MM.1S (cell line): ENCODE data around the gene SSBP2.
"Not testable (repeated sequence)": the region's sequence is repeated elsewhere in the genome, so short reads cannot be mapped to it uniquely, and the experiment has no call there.

Experiments
- DNase-seq: peaks from one replicate; pipeline ENCODE4 v3.0.0-alpha.2; 2015
- H2AFZ ChIP-seq: fragments of 300-600 bp; sonication (generic); 2 replicates; pipeline ENCODE4 v1.6.0; 2016; ENCODE audit warnings: antibody characterized with exemption, low read length
- H3F3A ChIP-seq: fragments of 300-600 bp; sonication (generic); 2 replicates; pipeline ENCODE4 v1.6.1; 2016; ENCODE audit warnings: mild to moderate bottlenecking, antibody characterized with exemption, low read length, moderate library complexity, mixed read lengths; ENCODE audit not compliant: insufficient read depth
- H3K27ac ChIP-seq: fragments of 300-600 bp; sonication (generic); 2 replicates; pipeline ENCODE4 v1.5.1; 2016; ENCODE audit warnings: mild to moderate bottlenecking, low read length
- H3K27me3 ChIP-seq: fragments of 300-600 bp; sonication (generic); replicated peaks from 2 replicates; pipeline ENCODE4 v1.6.0; 2016; ENCODE audit warnings: low read length; ENCODE audit not compliant: insufficient read depth
- H3K36me3 ChIP-seq: fragments of 300-600 bp; sonication (generic); replicated peaks from 2 replicates; pipeline ENCODE4 v1.6.1; 2016; ENCODE audit warnings: mild to moderate bottlenecking, low read length, mixed read lengths; ENCODE audit not compliant: insufficient read depth
- H3K4me1 ChIP-seq: fragments of 300-600 bp; sonication (generic); 2 replicates; pipeline ENCODE4 v1.6.1; 2016; ENCODE audit warnings: low read length, mixed read lengths
- H3K4me2 ChIP-seq: fragments of 300-600 bp; sonication (generic); 2 replicates; pipeline ENCODE4 v1.6.0; 2016; ENCODE audit warnings: low read depth, low read length
- H3K4me3 ChIP-seq: fragments of 300-600 bp; sonication (generic); 2 replicates; pipeline ENCODE4 v1.5.1; 2016; ENCODE audit warnings: low read length, mixed read lengths
- H3K79me2 ChIP-seq: fragments of 300-600 bp; sonication (generic); 2 replicates; pipeline ENCODE4 v1.6.1; 2016; ENCODE audit warnings: mixed run types, low read length, mixed read lengths
- H3K9ac ChIP-seq: fragments of 300-600 bp; sonication (generic); 2 replicates; pipeline ENCODE4 v1.6.1; 2016; ENCODE audit warnings: low read length, mixed read lengths
- H3K9me2 ChIP-seq: fragments of 300-600 bp; sonication (generic); replicated peaks from 2 replicates; pipeline ENCODE4 v1.6.1; 2016; ENCODE audit warnings: mild to moderate bottlenecking, low read length, mixed read lengths; ENCODE audit not compliant: insufficient read depth
- H3K9me3 ChIP-seq: fragments of 300-600 bp; sonication (generic); replicated peaks from 2 replicates; pipeline ENCODE4 v1.6.1; 2016; ENCODE audit warnings: mild to moderate bottlenecking, low read length, mixed read lengths; ENCODE audit not compliant: insufficient read depth
- H4K20me1 ChIP-seq: fragments of 300-600 bp; sonication (generic); 2 replicates; pipeline ENCODE4 v1.6.1; 2016; ENCODE audit warnings: mild to moderate bottlenecking, low read length, moderate library complexity, mixed read lengths; ENCODE audit not compliant: insufficient read depth
- EZH2 ChIP-seq: fragments of 300-600 bp; sonication (generic); optimal IDR thresholded peaks from 2 replicates; pipeline ENCODE3; 2017; ENCODE audit warnings: low read depth, mild to moderate bottlenecking, antibody characterized with exemption, low read length, mixed read lengths
- EZH2phosphoT487 ChIP-seq: fragments of 300-600 bp; sonication (generic); IDR thresholded peaks from 2 replicates; pipeline ENCODE4 v1.6.1; 2018; ENCODE audit warnings: antibody characterized with exemption, low read length
- TF ChIP-seq, protein P1 (sequence below): fragments of 300-600 bp; sonication (generic); IDR thresholded peaks from 2 replicates; pipeline ENCODE4 v1.5.1; 2016; ENCODE audit warnings: antibody characterized with exemption, low read length, mixed read lengths

SSBP2 gene

GRCh38 chr5:81717860-81718259 is 33.0 kb downstream of the SSBP2 start:
- Histone ChIP-seq H3F3A (no peaks in the 10 kb centered on the region), H3K4me2 (no peak overlapping the region), H3K9ac (no peak overlapping the region), H3K4me1 (peaks cover 7% of the 10 kb centered on the region; the same call in 1 of the 2 replicates), H3K27me3 (no peaks in the 10 kb centered on the region), H3K9me2 (no peaks in the 10 kb centered on the region), H3K79me2 (peaks cover 94% of the 10 kb centered on the region), H3K27ac (no peak overlapping the region), H3K36me3 (no peaks in the 10 kb centered on the region), H3K4me3 (no peak overlapping the region), H3K9me3 (no peaks in the 10 kb centered on the region), H2AFZ (no peak overlapping the region), H4K20me1 (peaks cover 36% of the 10 kb centered on the region; the same call in 1 of the 2 replicates)
- DNase-seq, result no peak
- TF ChIP-seq EZH2, result no peak
- TF ChIP-seq, protein P1, sequence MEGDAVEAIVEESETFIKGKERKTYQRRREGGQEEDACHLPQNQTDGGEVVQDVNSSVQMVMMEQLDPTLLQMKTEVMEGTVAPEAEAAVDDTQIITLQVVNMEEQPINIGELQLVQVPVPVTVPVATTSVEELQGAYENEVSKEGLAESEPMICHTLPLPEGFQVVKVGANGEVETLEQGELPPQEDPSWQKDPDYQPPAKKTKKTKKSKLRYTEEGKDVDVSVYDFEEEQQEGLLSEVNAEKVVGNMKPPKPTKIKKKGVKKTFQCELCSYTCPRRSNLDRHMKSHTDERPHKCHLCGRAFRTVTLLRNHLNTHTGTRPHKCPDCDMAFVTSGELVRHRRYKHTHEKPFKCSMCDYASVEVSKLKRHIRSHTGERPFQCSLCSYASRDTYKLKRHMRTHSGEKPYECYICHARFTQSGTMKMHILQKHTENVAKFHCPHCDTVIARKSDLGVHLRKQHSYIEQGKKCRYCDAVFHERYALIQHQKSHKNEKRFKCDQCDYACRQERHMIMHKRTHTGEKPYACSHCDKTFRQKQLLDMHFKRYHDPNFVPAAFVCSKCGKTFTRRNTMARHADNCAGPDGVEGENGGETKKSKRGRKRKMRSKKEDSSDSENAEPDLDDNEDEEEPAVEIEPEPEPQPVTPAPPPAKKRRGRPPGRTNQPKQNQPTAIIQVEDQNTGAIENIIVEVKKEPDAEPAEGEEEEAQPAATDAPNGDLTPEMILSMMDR, result no peak
- TF ChIP-seq EZH2phosphoT487, result no peak

- Histone ChIP-seq H3K9ac (no peak overlapping the region), H3K4me1 (peaks cover 7% of the 10 kb centered on the region; the same call in 1 of the 2 replicates), H3K27me3 (no peaks in the 10 kb centered on the region), H2AFZ (no peak overlapping the region), H3K79me2 (peaks cover 92% of the 10 kb centered on the region), H4K20me1 (peaks cover 30% of the 10 kb centered on the region; the same call in 1 of the 2 replicates), H3K9me2 (no peaks in the 10 kb centered on the region), H3K9me3 (no peaks in the 10 kb centered on the region), H3F3A (no peaks in the 10 kb centered on the region), H3K4me3 (no peak overlapping the region), H3K27ac (no peak overlapping the region), H3K36me3 (no peaks in the 10 kb centered on the region), H3K4me2 (no peak overlapping the region)
- DNase-seq, result no peak
- no peak for TF ChIP-seq EZH2
- no peak for TF ChIP-seq EZH2phosphoT487
Observed at GRCh38 chr5:81717226-81717625, 33.7 kb downstream of the SSBP2 start.

GRCh38 chr5:81714076-81714475 is 36.8 kb downstream of the SSBP2 start:
- not testable (repeated sequence) for H3K27me3 ChIP-seq, H3K9me2 ChIP-seq, H3K4me2 ChIP-seq, H3K27ac ChIP-seq, H3K4me3 ChIP-seq, H3K36me3 ChIP-seq, H3K4me1 ChIP-seq, H3F3A ChIP-seq, H3K9me3 ChIP-seq, H3K9ac ChIP-seq, H2AFZ ChIP-seq, DNase-seq
- Histone ChIP-seq H4K20me1 (peaks cover 18% of the 10 kb centered on the region; the same call in 1 of the 2 replicates), H3K79me2 (peaks cover 90% of the 10 kb centered on the region)

GRCh38 chr5:81708889-81709288 is 42.0 kb downstream of the SSBP2 start:
- H3K79me2 ChIP-seq, result peaks cover 96% of the 10 kb centered on the region
- H3K27me3 ChIP-seq, result no peaks in the 10 kb centered on the region
- no peaks in the 10 kb centered on the region for H3K9me3 ChIP-seq
- no peak for DNase-seq
- H3K4me2 ChIP-seq, result no peak overlapping the region
- H3K4me3 ChIP-seq, result no peak overlapping the region
- H3K36me3 ChIP-seq, result no peaks in the 10 kb centered on the region; the same call in none of the 2 replicates
- H4K20me1 ChIP-seq, result no peaks in the 10 kb centered on the region; the same call in 1 of the 2 replicates
- H3K9ac ChIP-seq, result no peak overlapping the region
- no peaks in the 10 kb centered on the region; the same call in 1 of the 2 replicates for H3F3A ChIP-seq
- H3K9me2 ChIP-seq, result no peaks in the 10 kb centered on the region
- H2AFZ ChIP-seq, result no peak overlapping the region
- no peaks in the 10 kb centered on the region for H3K4me1 ChIP-seq
- TF ChIP-seq, protein P1, result no peak
- TF ChIP-seq EZH2 (no peak), EZH2phosphoT487 (no peak)
- no peak overlapping the region for H3K27ac ChIP-seq
